DND-41 (cell line): Measurements from ENCODE around the gene MAGI1.

Experiments used
- ATAC-seq: fragments of 200-7000 bp; cut with Tn5 transposase; 3 replicates; pipeline ENCODE4 v1.9.1; 2021; ENCODE audit warnings: low read depth; ENCODE audit not compliant: insufficient read depth
- DNase-seq: peaks from one replicate; pipeline ENCODE4 v3.0.0-alpha.2; 2020
- H2AFZ ChIP-seq: 2 replicates; pipeline ENCODE4 v1.6.0; 2012; ENCODE audit warnings: low read depth, low read length
- H3K27ac ChIP-seq: 2 replicates; pipeline ENCODE4 v1.5.1; 2012; ENCODE audit warnings: low read length, inconsistent platforms
- H3K27me3 ChIP-seq: fragments of 200-600 bp; sonication (generic); 2 replicates; pipeline ENCODE4 v1.6.0; 2012; ENCODE audit warnings: low read length, mild to moderate bottlenecking, inconsistent platforms; ENCODE audit not compliant: insufficient read depth, poor library complexity
- H3K36me3 ChIP-seq: 2 replicates; pipeline ENCODE4 v1.5.1; 2012; ENCODE audit warnings: low read length, inconsistent platforms; ENCODE audit not compliant: insufficient read depth
- H3K4me1 ChIP-seq: 2 replicates; pipeline ENCODE4 v1.5.1; 2012; ENCODE audit warnings: mild to moderate bottlenecking, low read length; ENCODE audit not compliant: insufficient read depth
- H3K4me2 ChIP-seq: 2 replicates; pipeline ENCODE4 v1.6.0; 2012; ENCODE audit warnings: mild to moderate bottlenecking, moderate library complexity, low read length, inconsistent platforms; ENCODE audit not compliant: insufficient read depth
- H3K4me3 ChIP-seq, 2 experiments: fragments of 200-600 bp in 1 of 2; shearing (Covaris generic) in 1 of 2; 2 replicates each; pipeline ENCODE4 v1.5.1; 2012 to 2016; ENCODE audit warnings: inconsistent platforms in 2 of 2, low read length in 2 of 2, mild to moderate bottlenecking in 2 of 2, low read depth in 1 of 2, moderate library complexity in 1 of 2
- H3K79me2 ChIP-seq: 2 replicates; pipeline ENCODE4 v1.6.0; 2012; ENCODE audit warnings: low read length, inconsistent platforms; ENCODE audit not compliant: insufficient read depth
- H3K9ac ChIP-seq: 2 replicates; pipeline ENCODE4 v1.6.0; 2012; ENCODE audit warnings: low read depth, mild to moderate bottlenecking, inconsistent platforms, low read length, moderate library complexity
- H3K9me3 ChIP-seq: 2 replicates; pipeline ENCODE4 v1.5.1; 2012; ENCODE audit warnings: low read length, moderate library complexity, mild to moderate bottlenecking, inconsistent platforms; ENCODE audit not compliant: insufficient read depth, severe bottlenecking
- H4K20me1 ChIP-seq: 2 replicates; pipeline ENCODE4 v1.6.0; 2012; ENCODE audit warnings: low read length; ENCODE audit not compliant: insufficient read depth
- EZH2 ChIP-seq: IDR thresholded peaks from 3 replicates; pipeline ENCODE4 v1.6.1; 2012; ENCODE audit warnings: borderline replicate concordance, low read depth, mild to moderate bottlenecking, moderate library complexity, low read length, inconsistent platforms; ENCODE audit not compliant: severe bottlenecking
- TF ChIP-seq, protein P1 (sequence below): IDR thresholded peaks from 2 replicates; pipeline ENCODE4 v1.5.1; 2012; ENCODE audit warnings: borderline replicate concordance, low read length, moderate library complexity, mild to moderate bottlenecking; ENCODE audit not compliant: poor library complexity, severe bottlenecking; ENCODE audit errors: extremely low read depth

Gene MAGI1

DNA sequence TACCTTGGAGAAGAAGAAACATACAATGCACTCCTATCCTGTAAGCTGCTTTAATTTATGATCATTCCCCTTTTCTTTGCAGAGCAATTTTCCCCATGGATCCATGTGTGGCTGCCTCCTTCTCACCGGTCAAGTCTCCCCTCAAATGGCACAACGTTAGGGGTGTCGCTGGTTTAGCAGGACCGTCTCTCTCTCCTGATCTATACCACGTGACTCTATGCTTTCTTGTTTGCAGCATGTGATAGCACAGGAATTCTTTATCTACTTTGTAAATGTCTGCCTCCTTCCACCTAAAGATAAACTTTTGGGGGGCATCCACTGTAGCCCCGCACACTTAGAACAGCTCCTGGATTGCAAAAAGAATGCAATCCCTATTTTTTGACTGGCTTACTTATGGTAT lies 506.0 kb downstream of the MAGI1 start:
- no peak overlapping the region for H2AFZ ChIP-seq
- H3K36me3 ChIP-seq: no peaks in the 10 kb centered on the region
- no peak overlapping the region for H3K4me3 ChIP-seq
- no peaks in the 10 kb centered on the region for H3K9me3 ChIP-seq
- no peak overlapping the region for H3K9ac ChIP-seq
- H3K27ac ChIP-seq: no peak overlapping the region
- ATAC-seq (no peak), DNase-seq (no peak)
- H3K79me2 ChIP-seq: no peaks in the 10 kb centered on the region
- TF ChIP-seq, protein P1, sequence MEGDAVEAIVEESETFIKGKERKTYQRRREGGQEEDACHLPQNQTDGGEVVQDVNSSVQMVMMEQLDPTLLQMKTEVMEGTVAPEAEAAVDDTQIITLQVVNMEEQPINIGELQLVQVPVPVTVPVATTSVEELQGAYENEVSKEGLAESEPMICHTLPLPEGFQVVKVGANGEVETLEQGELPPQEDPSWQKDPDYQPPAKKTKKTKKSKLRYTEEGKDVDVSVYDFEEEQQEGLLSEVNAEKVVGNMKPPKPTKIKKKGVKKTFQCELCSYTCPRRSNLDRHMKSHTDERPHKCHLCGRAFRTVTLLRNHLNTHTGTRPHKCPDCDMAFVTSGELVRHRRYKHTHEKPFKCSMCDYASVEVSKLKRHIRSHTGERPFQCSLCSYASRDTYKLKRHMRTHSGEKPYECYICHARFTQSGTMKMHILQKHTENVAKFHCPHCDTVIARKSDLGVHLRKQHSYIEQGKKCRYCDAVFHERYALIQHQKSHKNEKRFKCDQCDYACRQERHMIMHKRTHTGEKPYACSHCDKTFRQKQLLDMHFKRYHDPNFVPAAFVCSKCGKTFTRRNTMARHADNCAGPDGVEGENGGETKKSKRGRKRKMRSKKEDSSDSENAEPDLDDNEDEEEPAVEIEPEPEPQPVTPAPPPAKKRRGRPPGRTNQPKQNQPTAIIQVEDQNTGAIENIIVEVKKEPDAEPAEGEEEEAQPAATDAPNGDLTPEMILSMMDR: no peak
- no peak for TF ChIP-seq EZH2
- no peaks in the 10 kb centered on the region for H4K20me1 ChIP-seq
- H3K27me3 ChIP-seq: no peaks in the 10 kb centered on the region
- H3K4me1 ChIP-seq: no peaks in the 10 kb centered on the region
- no peak overlapping the region for H3K4me2 ChIP-seq

DNA sequence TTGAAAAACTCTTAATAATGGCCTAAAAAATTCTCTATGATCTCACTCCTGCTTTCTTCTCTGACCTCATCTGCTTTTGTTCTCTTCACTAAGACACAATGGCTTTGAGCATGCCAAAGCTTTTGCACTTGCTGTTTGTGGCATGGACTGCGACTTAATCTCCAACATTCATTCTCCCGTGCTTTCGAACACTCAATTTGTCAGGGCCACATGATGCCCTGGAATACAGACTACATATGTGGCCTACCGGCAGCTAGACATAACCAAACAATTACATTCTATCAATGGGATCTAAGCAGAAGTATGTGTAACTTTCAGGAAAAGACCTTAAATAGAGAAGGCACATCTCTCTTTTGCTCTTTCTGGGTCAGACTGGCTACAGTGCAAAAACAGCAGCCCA lies 506.5 kb downstream of the MAGI1 start:
- Histone ChIP-seq H3K4me2 (no peak overlapping the region), H3K27ac (no peak overlapping the region), H3K4me1 (no peaks in the 10 kb centered on the region), H4K20me1 (no peaks in the 10 kb centered on the region), H3K36me3 (no peaks in the 10 kb centered on the region), H3K79me2 (no peaks in the 10 kb centered on the region), H3K27me3 (no peaks in the 10 kb centered on the region), H2AFZ (no peak overlapping the region), H3K4me3 (no peak overlapping the region), H3K9me3 (no peaks in the 10 kb centered on the region), H3K9ac (no peak overlapping the region)
- DNase-seq (no peak), ATAC-seq (no peak)
- TF ChIP-seq EZH2: no peak

DNA sequence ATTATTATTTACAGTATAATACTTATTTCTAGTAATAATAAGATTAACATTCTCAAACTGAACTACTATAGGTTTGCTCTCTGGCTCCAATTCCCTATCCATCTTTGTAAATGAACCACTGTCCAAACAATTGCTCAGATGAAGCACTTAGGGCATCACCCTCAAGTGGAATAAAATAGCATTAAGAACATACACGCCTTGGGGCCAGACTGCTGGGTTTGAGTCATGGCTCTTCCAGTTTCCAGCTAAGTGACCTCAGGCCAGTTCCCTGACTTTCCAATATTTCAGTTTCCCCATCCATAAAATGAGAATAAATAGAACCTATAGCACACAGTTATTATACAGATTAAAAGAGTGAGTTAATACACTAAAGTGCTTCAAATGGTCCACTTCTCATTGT lies 507.2 kb downstream of the MAGI1 start:
- Histone ChIP-seq H3K27me3 (no peaks in the 10 kb centered on the region), H4K20me1 (no peaks in the 10 kb centered on the region), H3K4me2 (no peak overlapping the region), H3K36me3 (no peaks in the 10 kb centered on the region), H3K9me3 (no peaks in the 10 kb centered on the region), H3K4me3 (no peak overlapping the region), H3K4me1 (no peaks in the 10 kb centered on the region), H2AFZ (no peak overlapping the region), H3K9ac (no peak overlapping the region), H3K79me2 (no peaks in the 10 kb centered on the region), H3K27ac (no peak overlapping the region)
- no peak for DNase-seq
- no peak for ATAC-seq
- TF ChIP-seq EZH2: no peak
- TF ChIP-seq, protein P1: no peak

DNA sequence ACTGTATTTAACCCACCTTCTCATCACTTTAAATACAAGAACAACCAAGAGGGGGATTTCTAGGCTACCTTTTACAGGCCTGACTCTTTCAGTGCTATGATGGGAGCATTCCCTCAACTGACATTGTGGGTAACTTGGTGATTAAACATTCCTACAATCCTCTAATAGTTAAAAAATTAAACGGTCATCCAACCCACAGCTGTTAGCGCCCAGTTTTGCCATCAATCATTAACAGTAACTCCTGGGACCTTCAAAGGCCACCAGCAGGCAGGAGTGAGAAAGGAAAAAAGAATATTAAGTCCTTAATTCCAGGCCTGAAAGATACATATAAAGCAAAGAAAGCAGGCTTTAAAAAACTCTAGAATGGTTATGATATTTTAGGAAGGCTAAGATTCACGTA lies 512.1 kb downstream of the MAGI1 start:
- no peak for ATAC-seq
- H3K4me2 ChIP-seq: no peak overlapping the region
- DNase-seq: no peak
- no peak overlapping the region for H3K9ac ChIP-seq
- no peaks in the 10 kb centered on the region for H4K20me1 ChIP-seq
- H3K4me1 ChIP-seq: no peaks in the 10 kb centered on the region
- no peak overlapping the region for H2AFZ ChIP-seq
- no peaks in the 10 kb centered on the region for H3K27me3 ChIP-seq
- no peak for TF ChIP-seq EZH2
- TF ChIP-seq, protein P1: no peak
- no peak overlapping the region for H3K4me3 ChIP-seq
- H3K27ac ChIP-seq: no peak overlapping the region
- no peaks in the 10 kb centered on the region for H3K9me3 ChIP-seq
- H3K79me2 ChIP-seq: no peaks in the 10 kb centered on the region
- no peaks in the 10 kb centered on the region for H3K36me3 ChIP-seq
